HS-27A (cell line): Measurements from ENCODE around the gene DVL1.
"Not testable (repeated sequence)": the region's sequence is repeated elsewhere in the genome, so short reads cannot be mapped to it uniquely, and the experiment has no call there.

Experiments used
- DNase-seq: peaks from one replicate; pipeline ENCODE4 v3.0.0-alpha.2; 2012; ENCODE audit warnings: low read depth, missing footprints

DVL1 gene

GRCh38 chr1:1324524-1325287 is 24.5 kb downstream of the DVL1 start, which contains the start of the genes CPTP and INTS11:
Gene CPTP, plus strand, starts transcription at chr1:1324802. Its CDS starts 2,109 bp downstream, at chr1:1326911.
Gene INTS11, minus strand, starts transcription at chr1:1324660. Its CDS starts 52 bp downstream, at chr1:1324608.
- peak; percentile 73 for DNase-seq

DNA sequence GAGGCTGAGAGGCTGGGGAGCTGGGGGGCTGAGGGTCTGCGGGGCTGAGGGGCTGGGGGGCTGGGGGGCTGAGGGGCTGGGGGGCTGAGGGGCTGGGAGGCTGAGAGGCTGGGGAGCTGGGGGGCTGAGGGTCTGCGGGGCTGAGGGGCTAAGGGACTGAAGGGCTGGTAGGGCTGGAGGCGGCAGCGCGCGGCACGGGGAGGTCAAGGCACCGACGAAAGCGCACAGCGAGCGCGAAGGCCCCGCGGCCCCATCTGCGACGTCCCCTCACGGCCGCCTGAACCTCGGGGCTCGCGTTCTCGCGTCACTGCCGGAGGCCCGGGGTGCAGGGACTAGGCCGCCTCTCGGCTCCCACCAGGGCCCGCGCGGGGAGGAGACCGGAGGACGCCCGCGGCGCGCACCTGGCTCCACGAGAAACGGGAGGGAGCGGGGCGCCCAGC is 25.1 kb downstream of the DVL1 start:
- DNase-seq, result no peak

- DNase-seq, result no peak
These were observed 26.3 kb downstream of the DVL1 start for GRCh38 chr1:1322952-1323351.

- no peak for DNase-seq
These were observed 26.8 kb downstream of the DVL1 start for GRCh38 chr1:1322418-1322817.

DNA sequence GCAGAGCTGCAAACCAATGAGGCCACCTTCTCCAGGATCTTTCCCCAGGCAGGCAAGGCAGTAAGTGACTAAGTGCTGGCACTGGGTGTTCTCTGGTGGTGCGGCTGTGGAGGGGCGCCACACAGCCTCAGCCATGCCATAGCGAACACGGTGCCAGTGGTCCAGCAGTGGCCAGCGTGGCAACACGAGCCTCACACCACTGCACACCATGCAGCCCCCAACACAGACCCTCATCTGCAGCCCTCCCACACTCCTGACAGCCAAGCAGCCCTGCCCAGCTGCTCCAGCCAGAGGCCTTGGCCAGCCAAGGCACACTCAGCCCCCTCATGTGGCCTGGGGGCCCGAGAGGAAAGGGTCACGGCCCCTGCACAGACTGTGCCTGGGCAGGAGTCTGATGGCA is 27.7 kb downstream of the DVL1 start:
- DNase-seq, result no peak

DNA sequence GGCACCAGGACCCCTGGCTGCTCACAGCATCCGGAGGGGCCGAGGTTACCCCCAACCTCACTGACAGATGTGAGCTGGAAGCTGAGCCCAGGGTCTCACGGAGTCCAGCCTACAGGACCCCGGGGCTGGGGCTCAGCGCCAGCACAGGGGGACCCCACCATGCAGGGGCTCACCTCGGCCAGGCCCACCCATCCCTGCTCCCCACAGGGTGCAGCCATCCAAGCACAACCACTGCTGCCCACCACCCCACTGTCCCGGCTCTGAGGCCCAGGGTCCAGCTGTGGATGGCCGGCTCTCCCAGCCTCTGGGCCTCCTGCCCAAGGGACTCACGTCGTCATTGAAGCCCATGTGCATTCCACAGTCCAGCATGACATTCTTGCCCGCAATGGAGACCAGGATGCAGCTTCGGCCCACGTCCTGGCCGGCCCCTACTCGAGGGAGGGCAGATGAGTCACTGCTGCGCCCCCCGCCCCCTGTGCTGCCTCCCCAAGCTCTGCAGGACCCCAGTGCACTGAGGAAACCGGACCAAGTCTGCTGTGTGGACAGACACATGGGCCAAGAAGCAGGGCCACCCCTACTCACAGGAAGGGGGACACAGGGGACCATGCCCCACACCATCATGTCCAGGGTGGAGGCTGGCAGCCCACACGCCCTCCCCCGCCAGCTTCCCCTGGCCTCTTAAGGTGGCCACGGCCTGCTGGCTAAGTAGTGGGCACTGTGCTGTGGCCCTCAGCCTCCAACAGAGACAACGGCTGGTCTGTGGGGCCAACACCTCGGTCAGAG is 28.4 kb downstream of the DVL1 start:
- no peak for DNase-seq

- DNase-seq, result no peak
These were observed 29.6 kb downstream of the DVL1 start for GRCh38 chr1:1319646-1319941.

GRCh38 chr1:1318777-1319645 is 30.2 kb downstream of the DVL1 start:
- no peak for DNase-seq

DNA sequence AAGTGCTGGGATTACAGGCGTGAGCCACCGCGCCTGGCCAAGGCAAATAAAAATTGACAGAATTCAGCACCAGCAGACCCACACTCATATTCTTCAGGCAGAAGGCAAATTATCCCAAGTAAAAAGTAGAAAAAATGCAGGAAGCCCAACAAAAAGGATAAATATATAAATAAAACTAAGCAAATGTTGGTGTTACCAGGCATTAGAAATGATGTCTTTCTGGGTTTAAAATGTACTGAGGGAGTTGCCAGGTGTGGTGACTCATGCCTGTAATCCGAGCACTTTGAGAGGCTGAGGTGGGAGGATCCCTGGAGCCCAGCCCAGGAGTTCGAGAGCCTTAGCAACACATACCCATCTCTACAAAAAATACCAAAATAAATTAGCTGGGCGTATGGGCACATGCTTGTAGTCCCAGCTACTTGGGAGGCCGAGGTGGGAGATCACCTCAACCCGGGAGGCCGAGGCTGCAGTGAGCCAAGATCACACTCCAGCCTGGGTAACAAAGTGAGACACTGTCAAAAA is 31.0 kb downstream of the DVL1 start:
- peak; percentile 67 for DNase-seq

- DNase-seq, result no peak
These were observed 31.8 kb downstream of the DVL1 start for GRCh38 chr1:1317420-1317819.

GRCh38 chr1:1316199-1316598 is 33.0 kb downstream of the DVL1 start:
- not testable (repeated sequence) for DNase-seq

GRCh38 chr1:1315435-1315954 is 33.7 kb downstream of the DVL1 start:
- no peak for DNase-seq

GRCh38 chr1:1314678-1315335 is 34.4 kb downstream of the DVL1 start:
- DNase-seq, result no peak

GRCh38 chr1:1314237-1314586 is 35.0 kb downstream of the DVL1 start:
- DNase-seq, result no peak

- DNase-seq, result no peak
These were observed 35.5 kb downstream of the DVL1 start for GRCh38 chr1:1313500-1314236.

GRCh38 chr1:1312450-1313314 is 36.5 kb downstream of the DVL1 start:
- DNase-seq, result no peak

DNA sequence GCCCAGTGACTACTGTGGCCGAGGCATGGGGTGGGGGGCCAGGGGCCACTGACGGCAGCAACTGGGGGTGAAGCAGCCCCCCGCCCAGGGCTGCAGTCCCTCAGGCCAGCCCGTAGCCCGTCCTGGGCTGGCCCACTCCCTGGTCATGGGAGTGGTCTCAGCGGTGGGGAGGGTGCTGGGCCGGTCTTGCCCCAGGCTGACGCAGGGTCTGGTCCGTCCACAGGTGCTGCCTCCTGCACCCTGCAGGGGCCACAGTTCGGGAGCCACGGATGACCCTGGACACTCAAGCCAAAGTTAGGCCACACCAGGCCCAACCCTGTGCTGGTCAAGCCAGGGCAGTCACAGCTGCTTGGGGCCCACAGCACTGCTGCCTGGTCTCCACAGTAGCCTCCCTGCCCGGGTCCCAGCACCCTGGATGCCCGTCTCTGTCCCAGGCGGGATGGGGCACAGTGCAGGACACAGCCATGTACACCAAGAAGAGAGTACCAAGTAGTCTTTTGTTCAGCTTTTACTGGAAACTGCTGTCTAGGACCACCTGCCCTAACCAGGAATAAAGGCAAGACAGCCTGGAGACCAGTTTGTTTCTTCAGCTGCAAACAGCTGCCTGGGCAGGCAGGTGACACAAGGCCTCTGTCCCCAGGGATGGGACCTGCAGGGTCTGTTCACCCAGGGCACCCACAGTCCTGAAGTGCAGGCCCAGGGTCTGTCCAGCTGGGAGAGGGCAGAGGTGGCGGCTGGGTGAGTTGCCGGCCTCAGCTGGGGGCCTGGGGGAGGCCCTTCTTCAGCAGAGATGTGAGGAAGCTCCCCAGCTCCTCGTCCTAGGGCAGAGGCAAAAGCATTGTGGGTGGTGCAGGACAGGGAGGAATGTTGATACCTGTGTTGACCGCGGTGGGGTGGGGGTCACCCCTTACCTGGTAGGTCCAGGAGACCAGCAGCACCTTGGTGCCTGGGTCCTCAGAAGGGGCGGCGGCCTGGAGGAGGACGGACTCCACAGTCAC is 37.8 kb downstream of the DVL1 start:
- DNase-seq, result no peak

DNA sequence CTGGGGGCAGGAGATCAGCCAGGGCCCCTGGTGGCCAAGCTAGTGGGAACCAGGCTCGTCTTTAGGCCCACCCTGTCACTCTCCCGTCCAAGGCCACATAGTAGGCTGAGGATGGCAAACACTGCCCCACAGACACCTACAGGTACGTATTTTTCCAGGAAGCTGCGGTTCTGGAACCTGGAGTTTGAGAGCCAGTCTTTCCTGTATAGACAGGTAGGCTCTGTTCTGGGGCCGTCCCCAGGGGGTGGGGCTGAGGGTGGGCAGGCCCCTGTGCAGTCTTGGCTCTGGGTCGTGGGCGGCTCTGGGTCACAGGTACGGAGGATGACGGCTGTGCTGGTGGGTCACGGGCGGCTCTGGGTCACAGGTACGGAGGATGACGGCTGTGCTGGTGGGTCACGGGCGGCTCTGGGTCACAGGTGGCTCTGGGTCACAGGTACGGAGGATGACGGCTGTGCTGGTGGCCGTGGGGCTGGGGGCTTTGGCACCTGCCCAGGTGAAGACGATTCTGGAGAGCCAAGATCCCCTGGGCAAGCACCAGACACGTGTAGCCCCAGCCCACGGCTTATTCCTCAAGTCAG is 38.7 kb downstream of the DVL1 start:
- no peak for DNase-seq
